PFSK-1 (cell line): ENCODE data around the gene DAPK1.

ENCODE experiments used
- POLR2AphosphoS5 ChIP-seq: IDR thresholded peaks from 2 replicates; pipeline ENCODE4 v1.6.1; 2012; ENCODE audit warnings: low read depth, mild to moderate bottlenecking, control low read depth, low read length, moderate library complexity
- REST ChIP-seq, 2 experiments: IDR thresholded peaks; 2 replicates each; pipeline versions ENCODE4 v1.6.1 to v1.8.0; 2011 to 2012; ENCODE audit warnings: low read depth in 2 of 2, low read length in 2 of 2, control low read depth in 1 of 2, inconsistent platforms in 1 of 2, mild to moderate bottlenecking in 1 of 2, moderate library complexity in 1 of 2; ENCODE audit not compliant: insufficient read depth in 1 of 2
- SIN3A ChIP-seq: IDR thresholded peaks from 2 replicates; pipeline ENCODE4 v1.6.1; 2012; ENCODE audit warnings: mild to moderate bottlenecking, low read length, moderate library complexity, borderline replicate concordance; ENCODE audit not compliant: insufficient read depth
- TAF1 ChIP-seq: IDR thresholded peaks from 2 replicates; pipeline ENCODE4 v1.6.1; 2012; ENCODE audit warnings: low read length, control low read depth, borderline replicate concordance; ENCODE audit not compliant: insufficient read depth

- TF ChIP-seq REST (IDR thresholded peaks at IDR 0.05; ENCODE audit: insufficient read depth in 1 of 2, low read depth in 2 of 2, low read length in 2 of 2) (no peak), POLR2AphosphoS5 (no peak), TAF1 (no peak), SIN3A (no peak)
Measured at GRCh38 chr9:87520172-87520683, 22.6 kb downstream of the DAPK1 start.
